ENCODE data around the gene MSRB2. TPM values are rescaled to one million over a fixed set of nuclear protein-coding genes. Genes with fewer than 3 reads are reported as not detected.

Gene MSRB2
- total and polyA plus RNA-seq, 3 experiments from 2014 or later, result 3.2 to 12.6 (median 4.3) TPM

DNA sequence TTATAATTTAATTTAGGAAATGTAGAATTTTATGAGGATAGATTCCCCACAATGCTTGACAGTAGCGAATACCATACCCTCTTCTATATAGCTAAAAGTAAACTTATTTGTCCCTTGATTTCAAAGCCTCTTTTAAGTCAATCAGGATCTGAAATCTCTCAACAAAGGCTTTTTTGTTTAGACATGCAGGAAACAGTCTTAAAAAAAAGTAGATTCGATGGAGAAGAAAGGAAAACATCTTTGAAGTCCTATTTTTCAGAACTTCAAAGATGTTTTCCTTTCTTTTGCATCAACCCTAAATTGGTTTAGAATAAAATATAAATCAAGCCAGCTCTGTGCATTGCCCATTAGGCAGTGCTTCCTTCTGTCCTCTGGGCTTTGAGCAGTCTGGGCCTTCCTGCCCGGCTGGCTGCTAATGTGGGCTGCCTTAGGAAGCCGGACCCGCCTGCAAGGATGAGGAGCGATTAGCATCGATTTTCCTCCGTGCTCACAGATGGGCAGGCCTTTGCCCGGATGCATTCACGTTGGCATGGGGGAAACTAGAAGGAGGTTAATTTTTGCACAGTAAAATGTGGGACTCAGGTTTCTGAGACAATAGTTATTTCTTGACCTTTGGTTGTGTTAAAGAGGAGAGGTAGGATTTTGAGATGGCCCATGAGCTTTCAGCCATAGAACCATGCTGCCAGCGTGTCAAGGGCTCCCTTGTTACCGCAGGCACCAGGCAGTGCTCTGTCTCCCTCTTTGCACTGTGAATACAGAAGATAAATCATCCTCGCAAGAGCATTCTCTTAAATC is 15.5 kb downstream of the MSRB2 start:
- Histone ChIP-seq H3K27ac (ENCODE audit: low read depth, low read length) (no peak overlapping the region), H3K27me3 (ENCODE audit: insufficient read depth, low read length, poor library complexity, severe bottlenecking) (no peaks in the 10 kb centered on the region), H3K36me3 (ENCODE audit: insufficient read depth, low read length) (peaks cover 22% of the 10 kb centered on the region), H3K4me3 (ENCODE audit: low read length) (no peak overlapping the region), H3K4me1 (ENCODE audit: insufficient read depth, low read length) (no peaks in the 10 kb centered on the region), H3K9me3 (ENCODE audit: low read length) (no peaks in the 10 kb centered on the region)
- ChIA-PET CTCF (interaction anchor here (1.0 kb wide), 1 partner anchor 7 kb away, joined by 3 read pairs; no protein-coding TSS in a partner anchor), POLR2A (no interaction called here)
- peaks cover 28 to 68% (median 29%) of the 10 kb centered on the region in 3 donors for H3K36me3 Mint-ChIP-seq
- no peak for DNase-seq
- H3K4me3 Mint-ChIP-seq, result no peak overlapping the region
- no peaks in the 10 kb centered on the region for H3K4me1 Mint-ChIP-seq
- no peak overlapping the region for H3K27ac Mint-ChIP-seq
- no peaks in the 10 kb centered on the region for H3K27me3 Mint-ChIP-seq
- no peaks in the 10 kb centered on the region for H3K9me3 Mint-ChIP-seq

- ChIA-PET CTCF (interaction anchor here (1.0 kb wide), 1 partner anchor 8 kb away, joined by 3 read pairs; no protein-coding TSS in a partner anchor), POLR2A (no interaction called here)
- no peak overlapping the region for H3K27ac Mint-ChIP-seq
- H3K36me3 Mint-ChIP-seq, result peaks cover 25 to 62% (median 28%) of the 10 kb centered on the region in 3 donors
- no peak for DNase-seq
- H3K9me3 Mint-ChIP-seq, result no peaks in the 10 kb centered on the region
- no peak overlapping the region for H3K27ac ChIP-seq (ENCODE audit: low read depth, low read length)
- no peaks in the 10 kb centered on the region for H3K27me3 ChIP-seq (ENCODE audit: insufficient read depth, low read length, poor library complexity, severe bottlenecking)
- H3K4me1 ChIP-seq (ENCODE audit: insufficient read depth, low read length), result no peaks in the 10 kb centered on the region
- peaks cover 22% of the 10 kb centered on the region for H3K36me3 ChIP-seq (ENCODE audit: insufficient read depth, low read length)
- H3K27me3 Mint-ChIP-seq, result no peaks in the 10 kb centered on the region
- no peak overlapping the region for H3K4me3 Mint-ChIP-seq
- no peaks in the 10 kb centered on the region for H3K9me3 ChIP-seq (ENCODE audit: low read length)
- no peaks in the 10 kb centered on the region for H3K4me1 Mint-ChIP-seq
- H3K4me3 ChIP-seq (ENCODE audit: low read length), result no peak overlapping the region
These were observed 16.3 kb downstream of the MSRB2 start for GRCh38 chr10:23111517-23112286.

DNA sequence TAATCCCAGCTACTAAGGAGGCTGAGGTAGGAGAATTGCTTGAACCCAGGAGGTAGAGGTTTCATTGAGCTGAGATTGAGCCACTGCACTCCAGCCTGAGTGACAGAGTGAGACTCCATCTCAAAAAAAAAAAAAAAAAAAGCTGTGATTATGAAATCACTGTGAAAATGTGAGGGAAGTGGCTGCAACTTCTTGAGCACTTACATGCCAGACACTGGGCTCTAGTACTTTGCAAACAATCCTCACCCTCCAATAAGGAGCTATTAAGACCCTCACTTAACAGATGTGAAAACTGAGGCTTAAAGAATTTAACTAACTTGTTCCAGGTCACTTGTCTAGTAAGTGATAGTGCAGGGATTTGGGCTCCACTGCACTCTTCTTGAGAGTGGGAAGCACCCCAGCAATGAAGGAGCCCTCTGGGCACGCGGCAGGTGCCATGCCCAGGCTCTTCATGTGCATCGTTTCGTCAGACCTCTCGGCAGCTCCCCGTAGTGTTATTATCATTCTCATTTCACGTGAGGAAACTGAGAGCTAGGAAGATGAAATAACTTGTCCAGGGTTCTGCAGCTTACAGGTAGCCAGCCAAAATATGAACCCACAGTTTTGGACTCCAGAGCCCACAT is 19.0 kb downstream of the MSRB2 start:
- H3K36me3 Mint-ChIP-seq, result peaks cover 22 to 61% (median 23%) of the 10 kb centered on the region in 3 donors
- no peaks in the 10 kb centered on the region for H3K9me3 ChIP-seq (ENCODE audit: low read length)

DNA sequence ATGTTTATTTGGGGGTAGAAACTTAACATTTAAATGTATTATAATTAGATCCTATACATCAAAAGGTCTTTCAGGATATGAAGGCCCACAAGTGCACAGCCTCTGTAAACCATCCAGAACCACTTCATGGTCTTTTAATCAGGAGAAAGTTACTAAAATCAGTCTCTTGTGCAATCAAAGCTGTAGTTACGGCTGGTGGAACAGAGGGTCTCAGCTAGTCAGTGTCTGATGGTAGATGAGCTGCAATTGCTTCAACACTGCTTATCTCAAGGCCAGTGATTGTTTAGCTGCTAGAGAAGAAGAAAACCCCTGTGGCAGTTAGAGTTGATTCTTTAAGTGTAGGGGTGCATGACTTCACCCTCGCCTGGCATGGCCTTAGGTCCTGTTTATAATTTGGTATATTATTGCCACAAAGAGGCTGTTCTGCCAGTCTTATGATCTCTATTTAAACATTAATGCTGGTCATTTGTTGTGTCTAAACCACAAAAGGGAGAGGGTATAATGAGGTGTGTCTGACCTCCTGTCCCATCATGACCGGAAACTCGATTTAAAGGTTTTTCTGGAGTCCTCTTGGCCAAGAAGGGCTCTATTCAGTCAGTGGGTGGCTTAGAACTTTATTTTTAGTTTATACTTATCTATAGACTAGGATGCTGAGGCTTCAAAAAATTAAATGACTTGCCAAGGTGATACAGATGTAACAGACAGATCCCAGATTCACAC is 21.3 kb downstream of the MSRB2 start:
- no peaks in the 10 kb centered on the region for H3K4me1 Mint-ChIP-seq

More for the DNA sequence above, 19.0 kb downstream of the MSRB2 start:
- no peaks in the 10 kb centered on the region for H3K9me3 Mint-ChIP-seq
- no peak overlapping the region for H3K4me3 Mint-ChIP-seq
- POLR2A ChIA-PET, result interaction anchor here (0.7 kb wide), 1 partner anchor 81 kb away, joined by 5 read pairs; no protein-coding TSS in a partner anchor
- CTCF ChIA-PET, result no interaction called here
- Histone ChIP-seq H3K4me1 (ENCODE audit: insufficient read depth, low read length) (no peaks in the 10 kb centered on the region), H3K36me3 (ENCODE audit: insufficient read depth, low read length) (peaks cover 17% of the 10 kb centered on the region), H3K4me3 (ENCODE audit: low read length) (no peak overlapping the region), H3K27ac (ENCODE audit: low read depth, low read length) (no peak overlapping the region), H3K27me3 (ENCODE audit: insufficient read depth, low read length, poor library complexity, severe bottlenecking) (no peaks in the 10 kb centered on the region)
- no peaks in the 10 kb centered on the region for H3K27me3 Mint-ChIP-seq
- no peaks in the 10 kb centered on the region for H3K4me1 Mint-ChIP-seq
- no peak for DNase-seq
- peak overlapping the region in 1 of 8 donors; percentile 24 for H3K27ac Mint-ChIP-seq

DNA sequence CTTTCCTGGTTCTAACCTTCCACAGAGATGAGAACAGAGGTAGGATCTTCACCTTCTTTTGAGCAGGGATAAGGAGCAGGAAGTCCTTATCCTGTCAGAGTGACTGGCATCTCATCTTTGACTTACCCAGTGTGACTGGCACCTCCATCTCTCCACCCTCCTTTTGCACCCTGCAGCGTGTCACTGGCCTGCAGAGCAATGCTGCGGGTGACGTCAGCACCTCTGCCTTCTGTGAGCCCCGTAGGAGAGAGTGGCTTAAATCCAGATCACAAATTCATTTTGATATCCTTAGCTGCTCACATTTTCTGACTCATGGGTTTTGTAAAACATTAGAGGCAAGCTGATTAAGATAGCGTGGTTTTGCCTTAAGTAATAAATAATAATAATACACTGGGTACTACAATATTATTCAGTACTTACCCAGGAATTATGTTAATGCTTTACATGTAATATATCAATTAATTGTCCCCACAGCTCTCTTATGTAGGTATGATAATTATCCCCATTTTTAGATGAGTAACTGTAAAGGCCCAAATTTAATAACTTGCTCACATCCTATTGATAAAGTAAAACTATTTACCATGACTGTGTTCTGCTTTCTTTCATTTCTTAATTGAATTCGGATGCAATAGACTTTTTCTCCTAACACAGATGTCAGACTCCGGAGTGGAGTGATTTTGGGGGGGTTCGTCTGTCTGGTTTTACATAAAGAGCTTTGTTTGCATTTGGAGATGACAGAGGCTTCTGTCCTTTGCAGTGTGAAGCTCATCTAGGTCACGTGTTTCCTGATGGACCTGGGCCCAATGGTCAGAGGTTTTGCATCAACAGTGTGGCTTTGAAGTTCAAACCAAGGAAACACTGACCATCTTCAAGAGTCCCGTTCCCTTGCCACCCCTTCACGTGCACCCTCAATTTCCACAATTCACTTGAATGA is 24.9 kb downstream of the MSRB2 start:
- peak overlapping the region in 1 of 8 donors; percentile 48 for H3K27ac Mint-ChIP-seq
- no peak for DNase-seq

More for the DNA sequence above, 21.3 kb downstream of the MSRB2 start:
- no peak overlapping the region for H3K27ac ChIP-seq (ENCODE audit: low read depth, low read length)
- no peak overlapping the region for H3K4me3 ChIP-seq (ENCODE audit: low read length)
- no peak for DNase-seq
- H3K36me3 ChIP-seq (ENCODE audit: insufficient read depth, low read length), result peaks cover 9% of the 10 kb centered on the region
- Mint-ChIP-seq H3K27me3 (no peaks in the 10 kb centered on the region), H3K9me3 (no peaks in the 10 kb centered on the region), H3K36me3 (peaks cover 15 to 63% (median 24%) of the 10 kb centered on the region in 3 donors), H3K4me3 (no peak overlapping the region), H3K27ac (no peak overlapping the region)
- ChIA-PET POLR2A (no interaction called here), CTCF (interaction anchor here (0.5 kb wide), 1 partner anchor 1984 kb away, joined by 3 read pairs; no protein-coding TSS in a partner anchor)
- H3K27me3 ChIP-seq (ENCODE audit: insufficient read depth, low read length, poor library complexity, severe bottlenecking), result no peaks in the 10 kb centered on the region
- no peaks in the 10 kb centered on the region for H3K4me1 ChIP-seq (ENCODE audit: insufficient read depth, low read length)
- H3K9me3 ChIP-seq (ENCODE audit: low read length), result no peaks in the 10 kb centered on the region

GRCh38 chr10:23121135-23121534 is 25.8 kb downstream of the MSRB2 start:
- H3K4me3 ChIP-seq (ENCODE audit: low read length), result no peak overlapping the region
- H3K36me3 ChIP-seq (ENCODE audit: insufficient read depth, low read length), result no peaks in the 10 kb centered on the region
- DNase-seq, result no peak
- Mint-ChIP-seq H3K9me3 (peaks cover 2 to 8% (median 6%) of the 10 kb centered on the region in 5 donors), H3K27ac (no peak overlapping the region), H3K4me3 (no peak overlapping the region), H3K4me1 (no peaks in the 10 kb centered on the region), H3K27me3 (peaks cover 0 to 3% of the 10 kb centered on the region in 2 donors), H3K36me3 (peaks cover 14 to 34% (median 19%) of the 10 kb centered on the region in 3 donors)
- POLR2A ChIA-PET, result no interaction called here
- H3K9me3 ChIP-seq (ENCODE audit: low read length), result no peaks in the 10 kb centered on the region
- CTCF ChIA-PET, result no interaction called here
- H3K27me3 ChIP-seq (ENCODE audit: insufficient read depth, low read length, poor library complexity, severe bottlenecking), result no peaks in the 10 kb centered on the region
- H3K4me1 ChIP-seq (ENCODE audit: insufficient read depth, low read length), result no peaks in the 10 kb centered on the region
- no peak overlapping the region for H3K27ac ChIP-seq (ENCODE audit: low read depth, low read length)

More for the DNA sequence above, 24.9 kb downstream of the MSRB2 start:
- H3K4me3 ChIP-seq (ENCODE audit: low read length), result no peak overlapping the region
- Mint-ChIP-seq H3K36me3 (peaks cover 12 to 35% (median 14%) of the 10 kb centered on the region in 3 donors), H3K4me1 (no peaks in the 10 kb centered on the region), H3K4me3 (no peak overlapping the region), H3K9me3 (peaks cover 0 to 8% (median 2%) of the 10 kb centered on the region in 5 donors), H3K27me3 (peaks cover 0 to 3% of the 10 kb centered on the region in 2 donors)
- no peaks in the 10 kb centered on the region for H3K36me3 ChIP-seq (ENCODE audit: insufficient read depth, low read length)
- H3K4me1 ChIP-seq (ENCODE audit: insufficient read depth, low read length), result no peaks in the 10 kb centered on the region
- no peak overlapping the region for H3K27ac ChIP-seq (ENCODE audit: low read depth, low read length)
- ChIA-PET POLR2A (no interaction called here), CTCF (no interaction called here)
- no peaks in the 10 kb centered on the region for H3K27me3 ChIP-seq (ENCODE audit: insufficient read depth, low read length, poor library complexity, severe bottlenecking)
- no peaks in the 10 kb centered on the region for H3K9me3 ChIP-seq (ENCODE audit: low read length)

DNA sequence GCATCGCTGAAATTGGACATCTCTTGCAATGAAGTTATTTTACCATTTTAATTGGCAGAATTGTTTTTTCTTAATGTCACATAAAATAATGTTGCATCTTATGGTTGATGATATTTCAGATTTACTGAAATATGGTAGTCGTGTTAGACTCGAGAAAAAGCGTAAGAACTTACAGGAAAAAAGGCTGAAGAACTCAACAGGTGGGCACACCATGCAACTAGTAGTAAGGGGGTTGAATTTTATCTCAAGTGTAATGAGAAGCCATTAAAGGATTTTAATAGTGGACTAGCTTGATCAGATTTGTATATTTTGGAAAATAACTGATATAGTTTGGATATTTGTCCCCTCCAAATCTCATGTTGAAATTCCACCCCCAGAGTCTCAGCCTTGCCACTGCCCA is 41.1 kb downstream of the MSRB2 start:
- no peak overlapping the region for H3K4me3 Mint-ChIP-seq
- H3K27me3 ChIP-seq (ENCODE audit: insufficient read depth, low read length, poor library complexity, severe bottlenecking), result no peaks in the 10 kb centered on the region
- no peak overlapping the region for H3K27ac ChIP-seq (ENCODE audit: low read depth, low read length)
- no peak overlapping the region for H3K27ac Mint-ChIP-seq
- H3K9me3 Mint-ChIP-seq, result peaks cover 0 to 8% (median 2%) of the 10 kb centered on the region in 5 donors
- H3K27me3 Mint-ChIP-seq, result peaks cover 10 to 21% of the 10 kb centered on the region in 2 donors
- CTCF ChIA-PET, result no interaction called here
- H3K36me3 Mint-ChIP-seq, result peaks cover 0 to 3% (median 0%) of the 10 kb centered on the region in 3 donors
- no peaks in the 10 kb centered on the region for H3K4me1 ChIP-seq (ENCODE audit: insufficient read depth, low read length)
- POLR2A ChIA-PET, result no interaction called here
- no peaks in the 10 kb centered on the region for H3K36me3 ChIP-seq (ENCODE audit: insufficient read depth, low read length)
- H3K4me3 ChIP-seq (ENCODE audit: low read length), result no peak overlapping the region
- no peaks in the 10 kb centered on the region for H3K9me3 ChIP-seq (ENCODE audit: low read length)
- no peaks in the 10 kb centered on the region for H3K4me1 Mint-ChIP-seq
- DNase-seq, result no peak
